GM12878 (cell line): ENCODE results near the gene CD2.

Experiments used
- ATF2 ChIP-seq: IDR thresholded peaks from 2 replicates; pipeline ENCODE4 v1.6.1; 2012; ENCODE audit warnings: low read length, inconsistent platforms
- CTCF ChIP-seq, 3 experiments: IDR thresholded peaks in 2 of 3; conservative IDR thresholded peaks in 1 of 3; 2 replicates each; pipeline ENCODE4 v1.5.1; 2011; ENCODE audit warnings: low read depth in 3 of 3, low read length in 3 of 3, mild to moderate bottlenecking in 3 of 3, control low read depth in 2 of 3, moderate library complexity in 2 of 3, inconsistent platforms in 1 of 3, mixed read lengths in 1 of 3; ENCODE audit not compliant: control insufficient read depth in 2 of 3, insufficient read depth in 1 of 3; ENCODE audit errors: extremely low read depth in 1 of 3
- EZH2 ChIP-seq: IDR thresholded peaks from 2 replicates; pipeline ENCODE4 v1.6.1; 2012; ENCODE audit warnings: low read depth, mild to moderate bottlenecking, control low read depth, inconsistent platforms, low read length, borderline replicate concordance; ENCODE audit not compliant: control insufficient read depth
- MTA2 ChIP-seq: fragments of 450-650 bp; IDR thresholded peaks from 2 replicates; pipeline ENCODE4 v1.6.1; 2016; ENCODE audit warnings: low read depth, mild to moderate bottlenecking, moderate library complexity
- PAX5 ChIP-seq: IDR thresholded peaks from 2 replicates; pipeline ENCODE4 v1.6.1; 2011; ENCODE audit warnings: low read depth, low read length, borderline replicate concordance
- POLR2A ChIP-seq: IDR thresholded peaks from 2 replicates; pipeline ENCODE4 v1.6.1; 2011; ENCODE audit warnings: low read depth, mild to moderate bottlenecking, low read length
- POLR2AphosphoS5 ChIP-seq: IDR thresholded peaks from 2 replicates; pipeline ENCODE4 v1.6.1; 2011; ENCODE audit warnings: mild to moderate bottlenecking, low read length, inconsistent platforms
- SIN3A ChIP-seq: IDR thresholded peaks from 2 replicates; pipeline ENCODE4 v1.6.1; 2012; ENCODE audit warnings: low read depth, low read length, improper control_type of control experiment
- SP1 ChIP-seq: IDR thresholded peaks from one replicate; pipeline ENCODE4 v1.6.1; 2011; ENCODE audit warnings: low read depth, low read length
- TF ChIP-seq, protein P1 (sequence below): fragments of 450-650 bp; IDR thresholded peaks from 2 replicates; pipeline ENCODE4 v1.6.1; 2014; ENCODE audit warnings: mild to moderate bottlenecking

GRCh38 chr1:116762281-116762680 lies 8.1 kb downstream of the CD2 start:
- no peak for TF ChIP-seq SP1
- TF ChIP-seq EZH2: no peak
- no peak for TF ChIP-seq PAX5
- no peak for TF ChIP-seq SIN3A
- TF ChIP-seq MTA2: no peak
- TF ChIP-seq POLR2A: no peak
- TF ChIP-seq POLR2AphosphoS5: no peak
- no peak for TF ChIP-seq ATF2
- TF ChIP-seq, protein P1, sequence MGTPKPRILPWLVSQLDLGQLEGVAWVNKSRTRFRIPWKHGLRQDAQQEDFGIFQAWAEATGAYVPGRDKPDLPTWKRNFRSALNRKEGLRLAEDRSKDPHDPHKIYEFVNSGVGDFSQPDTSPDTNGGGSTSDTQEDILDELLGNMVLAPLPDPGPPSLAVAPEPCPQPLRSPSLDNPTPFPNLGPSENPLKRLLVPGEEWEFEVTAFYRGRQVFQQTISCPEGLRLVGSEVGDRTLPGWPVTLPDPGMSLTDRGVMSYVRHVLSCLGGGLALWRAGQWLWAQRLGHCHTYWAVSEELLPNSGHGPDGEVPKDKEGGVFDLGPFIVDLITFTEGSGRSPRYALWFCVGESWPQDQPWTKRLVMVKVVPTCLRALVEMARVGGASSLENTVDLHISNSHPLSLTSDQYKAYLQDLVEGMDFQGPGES: no peak
- no peak for TF ChIP-seq CTCF (IDR thresholded peaks at IDR 0.05 in 2 of 3, conservative IDR thresholded peaks at IDR 0.05 in 1 of 3; ENCODE audit: control insufficient read depth in 2 of 3, extremely low read depth in 1 of 3, insufficient read depth in 1 of 3, low read depth in 3 of 3, low read length in 3 of 3)
